ENCODE results near the gene MED12L. TPM values are rescaled to one million over a fixed set of nuclear protein-coding genes. Genes with fewer than 3 reads are reported as not detected.

Gene MED12L
- polyA plus RNA-seq, 1 donor from 2014 or later: 28.5 TPM

GRCh38 chr3:151203051-151203420, 117.6 kb downstream of the MED12L start, which contains the start of gene GPR171:
TSS of gene GPR171 (minus strand) at chr3:151203216. CDS start at chr3:151199386, 3,830 bp downstream.
- H2AFZ ChIP-seq (ENCODE audit: low read depth, low read length): no peak within 1 kb of the TSS
- H3K9me2 ChIP-seq (ENCODE audit: insufficient read depth, low read length): no peaks in the 10 kb centered on the region
- no peaks in the 10 kb centered on the region for H3K27me3 ChIP-seq (ENCODE audit: insufficient read depth, low read depth, low read length)
- no peaks in the 10 kb centered on the region for H4K20me1 ChIP-seq (ENCODE audit: insufficient read depth)
- H3K79me2 ChIP-seq (replicated peaks; ENCODE audit: insufficient read depth, low read length): no peaks in the 10 kb centered on the region
- H3K27ac ChIP-seq (ENCODE audit: low read length): peak within 1 kb of the TSS; percentile 25
- TF ChIP-seq POLR2AphosphoS5 (IDR thresholded peaks at IDR 0.05) (no peak), RAD21 (conservative IDR thresholded peaks at IDR 0.05) (no peak), SMC3 (conservative IDR thresholded peaks at IDR 0.05; ENCODE audit: poor library complexity) (no peak), MXI1 (conservative IDR thresholded peaks at IDR 0.05; ENCODE audit: poor library complexity, severe bottlenecking) (no peak), CTCF (IDR thresholded peaks at IDR 0.05; ENCODE audit: poor library complexity, severe bottlenecking) (no peak), EZH2 (IDR thresholded peaks at IDR 0.05; ENCODE audit: borderline replicate concordance, insufficient read depth, low read length, poor library complexity, severe bottlenecking) (no peak), REST (IDR thresholded peaks at IDR 0.05; ENCODE audit: borderline replicate concordance) (no peak), TAF1 (IDR thresholded peaks at IDR 0.05; ENCODE audit: low read depth) (no peak), EP300 (conservative IDR thresholded peaks at IDR 0.05; ENCODE audit: poor library complexity, severe bottlenecking) (no peak)
- H3F3A ChIP-seq (ENCODE audit: insufficient read depth, low read length, poor library complexity, severe bottlenecking): no peaks in the 10 kb centered on the region
- H3K4me3 ChIP-seq (ENCODE audit: low read length): no peak within 1 kb of the TSS
- H3K9me3 ChIP-seq (ENCODE audit: low read length): no peaks in the 10 kb centered on the region
- H3K4me2 ChIP-seq (ENCODE audit: low read length): no peak within 1 kb of the TSS
- no peak within 1 kb of the TSS for H3K9ac ChIP-seq (ENCODE audit: low read length)
- H3K36me3 ChIP-seq (ENCODE audit: insufficient read depth, low read length): no peaks in the 10 kb centered on the region

GRCh38 chr3:151204530-151205402, 119.3 kb downstream of the MED12L start:
- Histone ChIP-seq H3K4me3 (ENCODE audit: low read length) (no peak overlapping the region), H3K36me3 (ENCODE audit: insufficient read depth, low read length) (no peaks in the 10 kb centered on the region), H3K9me3 (ENCODE audit: low read length) (no peaks in the 10 kb centered on the region), H3K9me2 (ENCODE audit: insufficient read depth, low read length) (no peaks in the 10 kb centered on the region), H4K20me1 (ENCODE audit: insufficient read depth) (no peaks in the 10 kb centered on the region), H2AFZ (ENCODE audit: low read depth, low read length) (no peak overlapping the region), H3K79me2 (replicated peaks; ENCODE audit: insufficient read depth, low read length) (no peaks in the 10 kb centered on the region), H3K27me3 (ENCODE audit: insufficient read depth, low read depth, low read length) (no peaks in the 10 kb centered on the region), H3K27ac (ENCODE audit: low read length) (no peak overlapping the region), H3F3A (ENCODE audit: insufficient read depth, low read length, poor library complexity, severe bottlenecking) (no peaks in the 10 kb centered on the region), H3K9ac (ENCODE audit: low read length) (no peak overlapping the region), H3K4me2 (ENCODE audit: low read length) (no peak overlapping the region)
- TF ChIP-seq MXI1 (conservative IDR thresholded peaks at IDR 0.05; ENCODE audit: poor library complexity, severe bottlenecking) (no peak), SMC3 (conservative IDR thresholded peaks at IDR 0.05; ENCODE audit: poor library complexity) (no peak), RAD21 (conservative IDR thresholded peaks at IDR 0.05) (no peak), TAF1 (IDR thresholded peaks at IDR 0.05; ENCODE audit: low read depth) (no peak), REST (IDR thresholded peaks at IDR 0.05; ENCODE audit: borderline replicate concordance) (no peak), POLR2AphosphoS5 (IDR thresholded peaks at IDR 0.05) (no peak), EP300 (conservative IDR thresholded peaks at IDR 0.05; ENCODE audit: poor library complexity, severe bottlenecking) (no peak), CTCF (IDR thresholded peaks at IDR 0.05; ENCODE audit: poor library complexity, severe bottlenecking) (no peak)
